PC-3 (cell line): ENCODE data around the gene GLRA2. TPM values are rescaled to one million over a fixed set of nuclear protein-coding genes. Genes with fewer than 3 reads are reported as not detected.

Experiments
- ATAC-seq: fragments of 200-7000 bp; cut with Tn5 transposase; 2 replicates; pipeline ENCODE4 v1.9.1; 2020; ENCODE audit warnings: mild to moderate bottlenecking, moderate library complexity
- BruUV-seq: library from RNA; stranded (reverse); fragments of 400-500 nt; replicated peaks from 2 replicates; lab custom pipeline; 2021; lab: Mats Ljungman, UMichigan
- CTCF ChIA-PET: fragments of 300-600 bp; sonication (Branson Sonifier 250); formaldehyde crosslinking; loops from one replicate; lab custom pipeline; 2022; ENCODE audit warnings: antibody characterized with exemption; lab: Charles Lee
- POLR2A ChIA-PET: fragments of 300-600 bp; sonication (Branson Sonifier 250); formaldehyde crosslinking; loops from one replicate; lab custom pipeline; 2022; ENCODE audit warnings: antibody characterized with exemption; ENCODE audit not compliant: unreplicated experiment; lab: Charles Lee
- DNase-seq: peaks from one replicate; pipeline ENCODE4 v3.0.0-alpha.2; 2015
- H2AFZ ChIP-seq: fragments of 300-600 bp; sonication (generic); 2 replicates; pipeline ENCODE4 v1.6.0; 2016; ENCODE audit warnings: antibody characterized with exemption, low read length
- H3F3A ChIP-seq: fragments of 300-600 bp; sonication (generic); one replicate; pipeline ENCODE4 v1.6.0; 2017; ENCODE audit warnings: antibody characterized with exemption, low read length, control low read depth, mild to moderate bottlenecking; ENCODE audit not compliant: unreplicated experiment
- H3K27ac ChIP-seq: fragments of 300-600 bp; sonication (generic); 2 replicates; pipeline ENCODE4 v1.5.1; 2016; ENCODE audit warnings: mild to moderate bottlenecking, low read length
- H3K27me3 ChIP-seq: fragments of 300-600 bp; sonication (generic); 2 replicates; pipeline ENCODE4 v1.6.1; 2016; ENCODE audit warnings: low read length, mixed read lengths
- H3K36me3 ChIP-seq: fragments of 300-600 bp; sonication (generic); 2 replicates; pipeline ENCODE4 v1.6.1; 2016; ENCODE audit warnings: low read depth, mixed run types, low read length, mixed read lengths
- H3K4me1 ChIP-seq: fragments of 300-600 bp; sonication (generic); 2 replicates; pipeline ENCODE4 v1.5.1; 2016; ENCODE audit warnings: low read length; ENCODE audit not compliant: insufficient read depth
- H3K4me2 ChIP-seq: fragments of 300-600 bp; sonication (generic); 2 replicates; pipeline ENCODE4 v1.6.0; 2016; ENCODE audit warnings: low read length
- H3K4me3 ChIP-seq: fragments of 300-600 bp; sonication (generic); 2 replicates; pipeline ENCODE4 v1.5.1; 2016; ENCODE audit warnings: mild to moderate bottlenecking, low read length, mixed read lengths
- H3K79me2 ChIP-seq: fragments of 300-600 bp; sonication (generic); 2 replicates; pipeline ENCODE4 v1.6.1; 2017; ENCODE audit warnings: low read length, mixed read lengths
- H3K9ac ChIP-seq: fragments of 300-600 bp; sonication (generic); 2 replicates; pipeline ENCODE4 v1.6.0; 2016; ENCODE audit warnings: mild to moderate bottlenecking, low read length
- H3K9me2 ChIP-seq: fragments of 300-600 bp; sonication (generic); replicated peaks from 2 replicates; pipeline ENCODE4 v1.6.1; 2016; ENCODE audit warnings: mixed run types, low read length, mixed read lengths
- H3K9me3 ChIP-seq: fragments of 300-600 bp; sonication (generic); 2 replicates; pipeline ENCODE4 v1.6.1; 2016; ENCODE audit warnings: low read length, mixed read lengths
- H4K20me1 ChIP-seq: fragments of 300-600 bp; sonication (generic); 2 replicates; pipeline ENCODE4 v1.6.1; 2016; ENCODE audit warnings: low read length, mixed read lengths
- CTCF ChIP-seq: fragments of 300-600 bp; sonication (generic); conservative IDR thresholded peaks from 2 replicates; pipeline ENCODE4 v1.5.1; 2017; ENCODE audit warnings: antibody characterized with exemption, low read depth, mild to moderate bottlenecking, low read length
- EZH2 ChIP-seq: fragments of 300-600 bp; sonication (generic); IDR thresholded peaks from one replicate; pipeline ENCODE4 v1.6.1; 2017; ENCODE audit warnings: antibody characterized with exemption, mild to moderate bottlenecking, low read length; ENCODE audit not compliant: unreplicated experiment
- EZH2phosphoT487 ChIP-seq: fragments of 300-600 bp; sonication (generic); IDR thresholded peaks from 2 replicates; pipeline ENCODE4 v1.6.1; 2018; ENCODE audit warnings: mild to moderate bottlenecking, antibody characterized with exemption, low read length, borderline replicate concordance
- intact Hi-C: fragments of 100-400 bp; cut with micrococcal nuclease; formaldehyde crosslinking; loops from 2 replicates; pipeline ENCODE4 v1.9.0; 2023
- total RNA-seq: library from RNA; depleted of rRNA; stranded (reverse); fragments of >200 nt; gene quantifications from 2 replicates; pipeline ENCODE4 v1.2.3, GENCODE V29; 2014

Gene GLRA2
- total RNA-seq, 1 experiment from 2014 or later: not detected

- no peak for TF ChIP-seq EZH2phosphoT487
- DNase-seq (no peak), ATAC-seq (no peak)
- no peak overlapping the region for H3K4me3 ChIP-seq
- no peak overlapping the region for H2AFZ ChIP-seq
- no peaks in the 10 kb centered on the region for H3K9me3 ChIP-seq
- no peaks in the 10 kb centered on the region for H3K79me2 ChIP-seq
- H3K4me1 ChIP-seq: peaks cover 23% of the 10 kb centered on the region
- H3F3A ChIP-seq: no peaks in the 10 kb centered on the region
- intact Hi-C loops: no loop called here
- CTCF ChIA-PET: no interaction called here
- H3K27me3 ChIP-seq: no peaks in the 10 kb centered on the region
- no TSS peak for BruUV-seq
- H3K27ac ChIP-seq: no peak overlapping the region
- H3K9ac ChIP-seq: no peak overlapping the region
- H3K36me3 ChIP-seq: no peaks in the 10 kb centered on the region
- H3K9me2 ChIP-seq: no peaks in the 10 kb centered on the region
- POLR2A ChIA-PET: no interaction called here
- no peak overlapping the region for H3K4me2 ChIP-seq
- no peaks in the 10 kb centered on the region for H4K20me1 ChIP-seq
Observed at GRCh38 chrX:14670819-14671218, 141.5 kb downstream of the GLRA2 start.

GRCh38 chrX:14672611-14673172 lies 143.4 kb downstream of the GLRA2 start:
- H2AFZ ChIP-seq: no peak overlapping the region
- H3K27me3 ChIP-seq: no peaks in the 10 kb centered on the region
- no peaks in the 10 kb centered on the region for H3K9me3 ChIP-seq
- DNase-seq (no peak), ATAC-seq (no peak)
- H3K36me3 ChIP-seq: no peaks in the 10 kb centered on the region
- peaks cover 30% of the 10 kb centered on the region for H3K4me1 ChIP-seq
- H3K9ac ChIP-seq: peak overlapping the region; percentile 31; the same call in 1 of the 2 replicates
- no peak overlapping the region for H3K4me3 ChIP-seq
- no peaks in the 10 kb centered on the region for H3F3A ChIP-seq
- H3K9me2 ChIP-seq: no peaks in the 10 kb centered on the region
- H3K27ac ChIP-seq: peak overlapping the region; percentile 95
- CTCF ChIA-PET: no interaction called here
- no TSS peak for BruUV-seq
- no peaks in the 10 kb centered on the region for H3K79me2 ChIP-seq
- POLR2A ChIA-PET: interaction anchor here (0.6 kb wide), 1 partner anchor 1292 kb away, joined by 6 read pairs; no protein-coding TSS in a partner anchor
- H4K20me1 ChIP-seq: no peaks in the 10 kb centered on the region
- H3K4me2 ChIP-seq: no peak overlapping the region
- TF ChIP-seq EZH2phosphoT487 (no peak), EZH2 (no peak), CTCF (no peak)
- intact Hi-C loops: no loop called here

DNA sequence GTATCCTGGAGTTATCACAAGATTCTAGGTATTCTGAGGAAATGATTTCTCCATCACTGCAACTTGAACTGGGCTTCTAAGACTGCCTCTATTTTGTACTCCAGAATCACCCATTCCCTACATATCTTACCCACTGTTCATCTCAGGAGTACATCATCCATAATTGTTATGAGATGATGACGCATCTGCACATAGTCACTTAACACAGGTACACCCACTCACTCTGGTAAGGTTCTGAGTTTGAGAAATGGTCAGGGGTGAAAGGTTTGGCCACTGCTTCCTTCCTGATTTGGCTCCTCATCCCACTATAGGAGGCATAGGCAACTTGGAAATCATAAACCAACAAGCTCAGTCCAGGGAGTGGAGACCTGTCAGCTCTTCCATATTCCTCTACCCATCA lies 143.9 kb downstream of the GLRA2 start:
- Histone ChIP-seq H3F3A (no peaks in the 10 kb centered on the region), H3K9me2 (no peaks in the 10 kb centered on the region), H3K9me3 (no peaks in the 10 kb centered on the region), H3K4me3 (0 out of 2 replicates have a peak overlapping the region, but pooled peaks have one; percentile 14), H3K79me2 (no peaks in the 10 kb centered on the region), H3K27ac (peak overlapping the region; percentile 95), H3K4me2 (peak overlapping the region; percentile 63), H2AFZ (no peak overlapping the region), H3K36me3 (no peaks in the 10 kb centered on the region), H3K9ac (peak overlapping the region; percentile 63), H4K20me1 (no peaks in the 10 kb centered on the region), H3K4me1 (peaks cover 30% of the 10 kb centered on the region), H3K27me3 (no peaks in the 10 kb centered on the region)
- TF ChIP-seq EZH2phosphoT487: no peak
- TF ChIP-seq CTCF: no peak
- ATAC-seq (no peak), DNase-seq (peak; percentile 56)
- BruUV-seq: TSS peak; percentile 62
- ChIA-PET CTCF (no interaction called here), POLR2A (interaction anchor here (0.6 kb wide), 1 partner anchor 1293 kb away, joined by 6 read pairs; no protein-coding TSS in a partner anchor)
- intact Hi-C loops: no loop called here
